GM18870 (cell line): ENCODE results near the gene PCYOX1L.

ENCODE experiments used
- ATAC-seq: cut with Tn5 transposase; IDR thresholded peaks from one replicate; pipeline ENCODE4 v1.9.1; 2021; ENCODE audit warnings: moderate library complexity; ENCODE audit not compliant: unreplicated experiment

Gene PCYOX1L

DNA sequence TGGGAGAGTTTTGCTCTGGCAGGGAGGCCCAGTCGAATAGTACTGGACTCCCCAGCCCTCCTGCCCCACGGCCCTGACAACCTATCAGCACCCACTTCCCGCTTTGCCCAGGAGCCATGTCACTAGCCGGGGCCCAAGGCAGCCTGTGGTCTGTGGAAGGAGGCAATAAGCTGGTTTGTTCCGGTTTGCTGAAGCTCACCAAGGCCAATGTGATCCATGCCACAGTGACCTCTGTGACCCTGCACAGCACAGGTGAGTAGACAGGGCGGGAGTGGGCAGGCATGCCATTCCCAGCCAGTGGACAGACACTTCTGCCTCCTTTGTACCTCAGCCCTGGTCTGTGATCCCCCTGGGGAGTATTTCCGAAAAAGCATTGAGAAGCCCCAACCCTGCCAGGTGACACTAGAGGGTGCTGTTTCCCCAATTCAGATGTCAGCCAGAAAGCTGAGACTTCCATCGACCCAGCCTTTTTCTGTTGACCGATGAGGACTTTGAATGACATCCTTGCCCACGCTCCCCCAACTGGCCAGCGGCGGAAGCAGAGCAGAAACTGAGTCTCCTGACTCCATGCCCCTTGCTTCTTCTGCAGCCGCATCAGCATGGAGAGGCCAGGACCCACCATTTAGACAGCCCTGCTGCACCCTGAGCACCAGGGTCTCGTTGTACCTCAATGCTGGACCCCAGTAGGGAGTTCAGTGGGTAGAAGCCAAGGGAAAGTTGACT lies 9.6 kb downstream of the PCYOX1L start:
- no peak for ATAC-seq

DNA sequence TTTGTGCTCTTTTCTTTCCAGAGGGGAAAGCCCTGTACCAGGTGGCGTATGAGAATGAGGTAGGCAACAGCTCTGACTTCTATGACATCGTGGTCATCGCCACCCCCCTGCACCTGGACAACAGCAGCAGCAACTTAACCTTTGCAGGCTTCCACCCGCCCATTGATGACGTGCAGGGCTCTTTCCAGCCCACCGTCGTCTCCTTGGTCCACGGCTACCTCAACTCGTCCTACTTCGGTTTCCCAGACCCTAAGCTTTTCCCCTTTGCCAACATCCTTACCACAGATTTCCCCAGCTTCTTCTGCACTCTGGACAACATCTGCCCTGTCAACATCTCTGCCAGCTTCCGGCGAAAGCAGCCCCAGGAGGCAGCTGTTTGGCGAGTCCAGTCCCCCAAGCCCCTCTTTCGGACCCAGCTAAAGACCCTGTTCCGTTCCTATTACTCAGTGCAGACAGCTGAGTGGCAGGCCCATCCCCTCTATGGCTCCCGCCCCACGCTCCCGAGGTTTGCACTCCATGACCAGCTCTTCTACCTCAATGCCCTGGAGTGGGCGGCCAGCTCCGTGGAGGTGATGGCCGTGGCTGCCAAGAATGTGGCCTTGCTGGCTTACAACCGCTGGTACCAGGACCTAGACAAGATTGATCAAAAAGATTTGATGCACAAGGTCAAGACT lies 10.3 kb downstream of the PCYOX1L start:
- no peak for ATAC-seq

DNA sequence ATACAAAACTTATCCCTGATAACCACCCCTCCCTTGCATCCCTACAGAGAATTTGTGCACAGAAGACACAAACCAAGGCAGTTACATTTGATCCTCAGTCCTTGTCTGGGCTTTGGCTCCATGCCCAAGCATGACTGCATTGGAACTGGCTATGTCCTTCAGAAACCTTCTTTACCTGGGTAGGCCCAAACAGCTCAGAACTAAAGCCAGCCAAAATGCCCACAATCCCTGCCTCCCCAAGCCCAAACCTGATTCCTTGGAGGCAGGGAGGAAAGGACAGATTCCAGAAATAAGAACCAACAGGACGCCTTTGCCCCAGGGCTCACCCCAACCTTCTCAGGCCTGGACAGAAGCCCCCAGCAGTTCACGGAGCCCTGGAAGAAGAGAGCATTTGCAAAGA lies 13.0 kb downstream of the PCYOX1L start:
- no peak for ATAC-seq

DNA sequence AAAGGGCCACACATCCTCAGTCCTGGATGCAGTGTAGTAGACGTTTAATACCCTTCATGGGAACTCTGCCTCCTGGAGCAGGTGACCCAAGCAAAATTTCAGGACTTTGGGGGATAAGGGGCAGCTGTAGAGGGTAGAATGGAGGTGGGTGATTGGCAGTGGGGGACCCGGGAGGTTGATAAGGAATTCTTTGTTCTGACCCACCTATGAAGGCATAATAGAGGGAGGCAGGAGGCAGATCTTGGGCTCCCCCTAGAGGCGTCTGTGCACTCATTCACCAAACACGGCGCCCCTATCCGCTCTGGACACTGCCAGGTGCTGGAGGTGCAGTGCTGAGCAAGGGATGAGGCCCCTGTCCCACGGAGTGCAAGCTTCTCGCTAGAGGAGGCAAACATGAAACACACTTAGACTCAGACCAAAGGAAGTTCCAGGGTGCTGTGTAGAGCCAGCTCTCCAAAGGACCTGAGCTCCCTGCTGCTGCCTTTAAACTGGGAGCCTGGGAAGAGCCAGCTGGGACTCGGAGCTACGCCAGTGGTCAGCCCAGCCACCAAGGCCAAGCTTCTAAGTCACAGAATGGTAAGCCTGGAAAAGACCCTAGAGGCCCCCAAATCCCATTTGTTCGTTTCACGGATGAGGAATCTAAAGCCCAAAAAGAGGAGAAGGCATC lies 13.6 kb downstream of the PCYOX1L start:
- no peak for ATAC-seq

DNA sequence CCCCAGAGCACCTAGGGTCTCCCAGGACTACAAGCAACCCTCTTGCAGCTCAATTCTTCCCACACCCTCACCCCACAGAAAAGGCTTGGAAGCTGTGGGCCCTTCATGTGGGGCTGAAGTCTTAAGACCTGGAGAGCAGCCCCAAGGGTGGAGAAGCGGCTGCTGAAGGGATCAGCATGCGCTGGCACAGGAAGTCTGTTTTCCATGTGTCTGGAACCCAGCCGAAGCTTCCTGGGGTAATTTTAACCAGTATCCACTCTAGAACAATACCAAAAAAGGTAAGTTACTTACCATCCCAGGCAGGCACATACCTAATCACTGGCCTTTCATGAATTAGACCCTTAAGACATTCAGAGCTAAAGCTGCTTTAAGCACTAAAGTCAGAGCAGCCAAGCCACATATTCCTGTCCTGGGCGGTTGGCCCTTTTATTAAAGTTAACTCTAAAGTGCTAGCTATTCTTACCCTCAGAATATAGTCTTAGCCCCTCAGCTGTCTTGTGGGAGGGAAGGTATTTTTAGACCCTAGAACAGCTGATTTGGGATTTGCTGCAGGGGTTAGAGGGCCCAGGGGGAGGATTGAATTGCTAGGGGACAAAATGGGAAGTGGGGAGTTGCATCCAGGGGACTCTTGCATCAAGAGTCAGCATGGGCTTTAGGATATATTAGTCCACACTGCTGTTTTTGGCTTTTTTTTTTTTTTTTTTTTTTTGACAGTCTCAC lies 14.4 kb downstream of the PCYOX1L start:
- no peak for ATAC-seq

DNA sequence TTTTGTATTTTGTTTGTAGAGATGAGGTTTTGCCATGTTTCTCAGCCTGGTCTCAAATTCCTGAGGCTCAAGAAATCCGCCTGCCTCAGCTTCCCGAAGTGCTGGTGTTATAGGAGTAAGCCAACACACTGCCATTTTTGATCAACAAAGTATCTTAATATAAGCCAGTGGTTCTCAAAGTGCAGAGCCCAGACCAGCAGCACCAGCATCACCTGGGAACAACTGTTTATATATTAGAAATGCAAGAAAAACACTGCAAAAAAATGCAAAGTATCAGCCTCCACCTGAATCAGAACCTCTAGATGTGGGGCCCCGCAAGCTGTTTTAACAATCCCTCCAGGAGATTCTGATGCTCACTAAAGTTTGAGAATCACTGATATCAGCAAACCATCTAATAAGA lies 15.1 kb downstream of the PCYOX1L start:
- ATAC-seq: no peak

DNA sequence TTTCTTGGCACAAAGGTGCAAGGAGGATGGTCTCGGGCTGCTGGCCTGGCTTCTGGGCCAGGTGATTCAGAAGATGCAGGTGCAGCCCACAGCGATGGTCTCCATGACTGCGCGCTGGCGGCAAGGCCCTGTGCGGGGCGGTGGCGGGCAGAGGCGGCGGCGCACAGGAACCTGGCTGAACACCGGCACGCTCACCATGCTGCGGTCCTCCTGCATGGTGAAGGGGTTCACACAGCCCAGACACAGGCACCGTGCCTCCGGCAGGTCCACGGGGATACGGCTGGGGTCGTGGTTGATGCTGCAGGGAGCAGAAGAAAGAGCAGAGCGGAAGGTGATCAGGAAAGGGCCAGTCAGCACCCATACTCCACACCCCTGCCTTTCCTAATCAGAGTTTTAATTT lies 16.5 kb downstream of the PCYOX1L start:
- ATAC-seq: no peak

DNA sequence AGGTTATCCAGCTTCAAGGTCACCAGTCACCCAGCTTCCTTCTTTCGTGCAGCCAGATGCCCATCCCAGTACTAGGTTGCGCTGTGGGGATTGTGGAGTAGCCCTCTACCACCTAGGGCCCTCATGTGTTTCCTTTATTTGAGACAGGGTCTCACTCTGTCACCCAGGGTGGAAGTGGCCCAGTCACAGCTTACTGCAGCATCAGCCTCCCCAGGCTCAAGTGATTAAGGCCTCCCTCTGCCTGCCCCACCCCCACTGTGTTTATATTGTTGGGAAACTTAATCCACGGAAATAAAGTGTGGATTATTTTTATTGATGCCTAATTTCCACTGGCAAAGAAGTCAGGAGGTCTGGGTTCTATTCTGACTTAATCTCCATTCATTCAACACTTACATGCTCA lies 17.0 kb downstream of the PCYOX1L start:
- no peak for ATAC-seq

DNA sequence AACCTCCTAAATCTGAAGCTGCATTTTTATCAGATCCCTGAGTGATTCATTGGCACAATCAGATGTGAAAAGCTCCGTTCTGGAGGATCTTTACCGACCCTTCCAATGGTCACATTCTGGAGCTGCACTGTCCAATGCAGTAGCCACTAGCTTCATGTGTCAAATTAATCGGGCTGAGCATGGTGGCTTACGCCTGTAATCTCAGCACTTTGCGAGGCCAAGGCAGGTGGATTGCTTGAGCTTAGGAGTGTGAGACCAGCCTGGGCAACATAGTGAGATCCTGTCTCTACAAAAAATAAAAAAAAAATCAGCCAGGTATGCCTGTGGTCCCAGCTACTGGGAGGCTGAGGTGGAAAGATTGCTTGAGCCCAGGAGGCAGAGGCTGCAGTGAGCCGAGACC lies 17.6 kb downstream of the PCYOX1L start:
- ATAC-seq: no peak

DNA sequence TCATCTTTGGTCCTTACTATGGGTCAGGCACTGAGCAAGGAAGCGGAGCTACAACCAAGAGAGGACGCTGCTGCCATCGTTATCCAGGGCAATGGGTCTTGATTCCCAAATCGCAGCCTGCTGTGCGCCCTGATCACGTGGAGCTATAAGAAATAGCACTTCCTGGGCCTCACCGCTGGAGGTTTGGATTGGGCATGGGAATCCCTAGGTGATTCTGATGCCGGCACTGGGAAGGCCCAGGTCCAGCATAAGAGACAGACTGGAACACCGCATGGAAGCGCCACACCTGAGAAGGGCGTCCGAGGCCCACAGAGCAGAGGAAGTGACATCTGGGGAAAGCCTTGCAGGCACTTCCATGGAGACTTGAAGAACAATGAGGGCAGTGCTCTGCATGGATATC lies 18.3 kb downstream of the PCYOX1L start:
- no peak for ATAC-seq

DNA sequence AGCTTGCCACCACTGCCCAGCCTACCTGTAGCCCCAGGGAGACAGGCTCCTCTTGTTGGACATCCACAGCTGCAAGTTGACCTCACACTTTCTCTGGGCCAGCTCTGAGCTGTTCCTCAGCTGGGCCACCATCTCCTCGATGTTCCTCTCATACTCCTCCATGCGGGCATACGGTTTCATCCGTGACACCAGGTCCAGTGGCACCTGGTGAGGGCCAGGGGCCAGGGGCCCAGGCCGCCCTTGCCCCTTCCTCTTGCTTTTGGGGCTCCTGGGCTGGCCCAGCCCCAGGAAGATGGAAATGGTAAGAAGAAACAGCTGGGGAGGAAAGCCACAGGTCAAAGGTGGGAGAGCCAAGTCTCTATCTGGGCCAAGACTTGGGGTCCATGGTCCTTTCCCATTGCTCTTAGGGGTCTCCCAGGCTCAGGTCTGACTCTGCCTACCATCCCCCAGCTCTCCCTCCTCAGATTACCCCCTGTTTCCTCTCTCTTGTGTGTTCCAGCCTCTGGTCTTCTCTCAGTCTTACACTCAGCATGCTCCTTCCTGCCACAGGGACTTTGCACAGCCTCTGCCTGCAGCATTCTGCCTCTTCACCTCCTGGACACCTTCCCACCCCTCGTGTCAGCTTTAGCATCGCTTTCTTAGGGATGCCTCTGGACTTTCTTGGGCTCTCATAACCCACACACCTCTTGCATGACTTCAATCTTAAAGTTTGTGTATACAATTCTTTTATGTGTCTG lies 19.0 kb downstream of the PCYOX1L start:
- no peak for ATAC-seq

DNA sequence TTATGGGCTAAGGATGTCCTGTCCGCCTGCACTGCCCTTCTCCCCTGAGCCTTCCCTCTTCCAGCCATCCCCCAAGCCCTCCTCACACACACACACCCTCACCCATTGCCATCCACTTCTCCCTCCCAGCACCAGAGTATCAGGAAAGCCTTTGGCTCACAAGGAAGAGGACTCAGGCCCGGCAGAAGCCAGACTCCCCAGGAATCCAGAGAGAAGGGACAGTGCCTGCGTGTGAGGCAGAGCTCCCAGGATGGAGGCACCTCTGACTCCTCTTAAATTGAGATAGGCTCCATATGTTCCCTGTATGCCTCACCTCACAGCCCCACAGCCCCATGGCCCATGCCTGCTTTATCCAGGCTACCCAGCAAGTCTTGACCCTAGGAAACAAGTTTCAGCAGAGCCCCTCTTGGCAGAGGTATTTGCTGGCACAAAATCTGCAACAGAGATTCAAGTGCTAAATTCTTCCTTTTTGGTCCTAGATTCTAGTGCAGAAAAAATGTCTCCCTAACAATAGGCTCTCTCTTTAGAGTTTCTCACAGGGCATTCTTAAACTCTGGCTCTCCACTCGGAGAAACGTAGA lies 20.5 kb downstream of the PCYOX1L start:
- ATAC-seq: no peak

DNA sequence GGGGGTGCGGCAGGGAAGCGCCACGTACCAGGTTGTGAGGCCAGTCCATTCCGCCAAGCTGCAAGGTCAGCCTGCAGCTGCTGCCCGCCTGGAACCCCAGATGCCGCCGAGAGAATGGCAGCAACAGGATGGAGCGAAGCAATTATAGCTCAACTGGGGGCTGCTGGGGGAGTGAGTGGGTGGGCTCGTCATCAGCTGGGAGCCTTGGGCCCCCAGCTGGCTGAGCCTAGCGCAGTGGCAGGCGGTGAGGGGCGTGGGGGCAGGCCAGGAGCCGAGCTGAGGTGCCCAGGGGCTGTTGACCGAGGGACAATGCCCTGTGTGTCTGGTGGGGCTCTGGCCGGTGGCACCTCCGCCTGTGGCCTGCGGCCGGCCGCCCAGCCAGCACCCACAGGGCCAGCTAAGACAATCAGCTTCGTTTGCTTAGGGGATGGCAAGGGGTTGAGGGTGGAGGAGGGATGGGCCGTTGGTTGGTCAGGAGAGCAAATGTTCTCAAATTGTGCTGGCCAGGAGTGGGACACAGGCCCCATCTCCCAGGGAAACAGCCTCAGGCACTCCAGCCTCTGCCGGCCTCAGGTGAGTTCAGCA lies 21.4 kb downstream of the PCYOX1L start, which contains the start of gene IL17B:
IL17B (minus strand) TSS at position 116 of the 585 bp plus-strand sequence; CDS start at position 49, 67 bp downstream.
- ATAC-seq: no peak

DNA sequence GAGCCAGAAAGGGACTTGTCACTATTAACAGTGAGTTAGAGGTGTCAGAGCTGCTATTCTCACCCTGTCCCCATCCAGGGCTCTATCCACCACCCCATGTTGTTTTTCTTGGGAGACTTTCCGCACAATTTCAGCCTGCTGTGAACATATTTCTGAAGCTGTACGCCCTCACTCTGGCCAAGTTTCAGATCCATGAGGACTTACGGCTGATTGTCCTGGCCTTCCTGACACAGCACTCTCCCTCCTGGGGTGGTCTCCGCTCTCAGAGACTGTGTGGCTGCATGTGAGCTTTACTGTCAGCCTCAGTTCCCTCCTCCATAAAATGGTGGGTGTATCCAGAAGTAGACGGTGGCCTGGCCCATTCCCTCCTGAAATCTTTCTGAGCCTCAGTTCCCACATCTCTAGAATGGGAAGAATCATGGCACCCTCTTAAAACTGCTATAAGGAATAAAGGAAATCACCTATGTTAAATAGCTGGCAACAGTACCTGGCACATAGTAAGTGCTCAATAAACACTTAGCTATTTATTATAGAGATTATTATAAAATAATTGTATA lies 22.1 kb downstream of the PCYOX1L start:
- ATAC-seq: no peak

DNA sequence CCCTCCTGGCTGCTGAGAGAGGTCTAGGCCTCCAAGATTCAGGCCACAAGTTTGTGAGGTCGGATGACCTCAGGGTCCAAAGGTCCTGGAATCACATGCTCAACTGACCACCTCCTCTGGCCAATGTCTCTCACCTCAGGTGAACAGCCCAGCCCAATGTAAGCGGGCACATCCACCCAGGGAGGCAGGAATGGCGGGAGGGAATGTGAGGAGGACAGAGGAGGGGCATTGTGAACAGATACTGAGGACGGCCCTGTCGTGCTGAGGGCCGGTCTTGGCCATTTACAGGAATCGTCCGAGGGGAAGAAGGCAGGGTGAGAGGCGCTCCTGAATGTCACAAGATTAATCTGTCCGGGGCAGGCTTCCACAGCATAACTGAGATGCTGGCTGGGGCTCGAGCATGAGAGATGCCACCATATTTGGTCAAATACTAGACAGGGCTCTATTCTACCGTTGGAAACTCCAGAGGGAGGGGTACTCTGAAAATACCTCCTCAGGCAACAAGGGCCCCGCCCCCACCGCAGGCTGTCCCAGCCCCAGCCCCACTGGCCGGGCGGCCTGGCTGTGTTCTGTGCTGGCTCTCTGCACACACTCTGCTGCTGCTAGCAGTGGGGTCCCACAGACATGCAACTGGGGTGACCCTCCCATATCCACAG lies 22.7 kb downstream of the PCYOX1L start:
- no peak for ATAC-seq

DNA sequence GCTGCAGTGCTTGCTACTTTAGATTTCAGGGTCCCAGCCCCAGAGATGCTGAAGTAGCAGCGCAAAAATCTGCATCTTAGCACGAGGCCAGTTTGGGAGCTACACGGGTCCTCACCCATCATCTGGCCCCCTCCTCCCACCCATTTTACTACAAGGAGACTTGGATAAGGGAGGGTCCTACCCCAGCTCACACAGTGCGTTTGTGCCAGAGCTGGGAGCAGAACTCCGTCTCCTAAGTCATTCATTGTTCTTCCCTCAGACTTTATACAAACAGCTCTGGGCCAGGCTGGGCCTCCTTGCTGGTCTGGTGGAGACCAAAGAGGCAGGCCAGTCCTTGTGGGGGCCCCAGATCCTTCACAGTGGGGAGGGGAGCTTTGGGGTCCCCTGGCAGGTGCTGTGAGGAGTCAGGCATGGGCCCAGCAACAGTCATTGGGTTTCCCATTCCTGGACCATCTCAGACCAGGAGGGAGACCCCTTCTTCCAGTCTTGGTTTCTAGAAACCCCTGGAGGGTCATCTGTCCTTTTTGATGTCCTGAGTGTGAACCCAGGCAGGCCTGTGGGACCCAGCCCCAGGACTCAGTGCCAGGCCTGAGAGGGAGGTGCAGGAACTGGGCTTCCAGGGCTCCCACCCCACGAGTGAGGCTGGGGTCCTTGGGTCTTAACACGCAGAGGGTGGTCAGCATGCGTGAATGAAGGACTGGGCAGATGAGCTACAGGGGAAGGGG lies 23.6 kb downstream of the PCYOX1L start:
- ATAC-seq: no peak

DNA sequence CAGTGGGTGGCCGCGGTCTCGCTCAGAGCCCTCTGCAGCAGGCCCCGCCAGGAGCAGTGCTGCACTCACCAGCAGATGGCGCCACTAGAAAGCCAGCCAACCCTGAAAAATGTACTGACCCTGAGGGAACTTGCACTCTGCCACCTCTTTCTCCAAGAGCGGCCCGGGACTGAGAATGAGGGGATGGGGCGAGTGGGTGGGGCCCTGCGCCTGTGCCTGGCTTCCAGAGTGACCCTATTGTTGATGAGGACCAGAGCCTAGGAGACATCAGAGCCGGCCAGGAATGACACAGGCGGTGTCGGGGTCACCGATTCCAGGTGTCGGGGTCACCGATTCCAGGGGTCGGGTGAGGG lies 24.1 kb downstream of the PCYOX1L start:
- peak; percentile 57 for ATAC-seq

DNA sequence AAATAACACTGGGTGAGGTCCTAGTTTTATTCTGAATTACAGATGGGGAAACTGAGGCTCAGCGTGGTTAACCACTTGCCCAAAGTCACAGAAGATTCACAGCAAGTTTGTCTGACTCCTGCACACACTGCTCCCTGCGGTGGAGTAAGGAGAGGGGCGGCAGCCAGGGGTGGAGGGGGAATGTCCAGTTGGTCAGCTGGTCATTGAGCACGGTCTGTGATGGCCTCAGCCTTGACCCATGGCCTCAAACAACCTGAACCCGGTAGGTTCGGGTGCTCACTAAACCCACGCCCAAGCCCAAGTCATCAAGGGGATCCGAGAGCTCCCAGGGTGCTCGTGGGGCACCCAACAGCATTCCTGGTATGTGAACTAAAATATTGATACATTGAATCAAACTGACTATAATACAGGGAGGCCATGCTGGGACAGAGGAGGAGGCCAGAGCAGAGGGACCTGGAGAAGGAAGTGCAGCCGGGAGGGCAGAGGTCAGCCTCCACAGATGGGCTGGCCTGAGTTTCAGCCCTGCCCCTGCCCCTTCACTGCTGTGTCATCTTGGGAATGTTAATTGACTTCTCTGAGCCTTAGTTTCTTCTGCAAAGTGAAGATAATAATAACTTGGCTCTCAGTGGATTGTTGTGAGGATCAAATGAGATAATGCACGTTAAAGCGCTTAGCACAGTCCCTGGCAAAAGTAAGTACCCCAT lies 24.8 kb downstream of the PCYOX1L start:
- ATAC-seq: no peak
